H1 (cell line): ENCODE measurements around the gene GGA3. TPM values are rescaled to one million over a fixed set of nuclear protein-coding genes. Genes with fewer than 3 reads are reported as not detected.

ENCODE experiments used
- ATF3 ChIP-seq: IDR thresholded peaks from 2 replicates; pipeline ENCODE4 v1.6.1; 2011; ENCODE audit warnings: low read depth, mild to moderate bottlenecking, low read length; ENCODE audit not compliant: insufficient read depth
- E2F6 ChIP-seq: IDR thresholded peaks from 2 replicates; pipeline ENCODE4 v1.6.1; 2012; ENCODE audit warnings: inconsistent platforms
- EGR1 ChIP-seq: IDR thresholded peaks from 2 replicates; pipeline ENCODE4 v1.6.1; 2011; ENCODE audit warnings: low read depth, low read length, borderline replicate concordance
- POLR2AphosphoS5 ChIP-seq: IDR thresholded peaks from 2 replicates; pipeline ENCODE4 v1.6.1; 2011; ENCODE audit warnings: low read depth, low read length
- RAD21 ChIP-seq, 2 experiments: IDR thresholded peaks in 1 of 2; conservative IDR thresholded peaks in 1 of 2; 2 replicates each; pipeline ENCODE4 v1.6.1; 2011; ENCODE audit warnings: low read depth in 2 of 2, low read length in 2 of 2, improper control_type of control experiment in 1 of 2, inconsistent platforms in 1 of 2, mild to moderate bottlenecking in 1 of 2, moderate library complexity in 1 of 2
- SIX5 ChIP-seq: IDR thresholded peaks from 2 replicates; pipeline ENCODE4 v1.6.1; 2011; ENCODE audit warnings: mild to moderate bottlenecking, low read depth, low read length
- TBP ChIP-seq: IDR thresholded peaks from 2 replicates; pipeline ENCODE4 v1.6.1; 2011; ENCODE audit warnings: low read depth, low read length, improper control_type of control experiment
- TCF12 ChIP-seq: IDR thresholded peaks from 2 replicates; pipeline ENCODE4 v1.6.1; 2011; ENCODE audit warnings: low read depth, mild to moderate bottlenecking, low read length
- TEAD4 ChIP-seq: IDR thresholded peaks from 2 replicates; pipeline ENCODE4 v1.6.1; 2012; ENCODE audit warnings: low read depth, low read length, inconsistent platforms, mixed read lengths
- USF2 ChIP-seq: IDR thresholded peaks from 2 replicates; pipeline ENCODE4 v1.6.1; 2011; ENCODE audit warnings: low read length, improper control_type of control experiment
- polyA plus RNA-seq, 7 experiments: library from polyadenylated mRNA; depleted of rRNA in 3 of 7; stranded (reverse) in 5 of 7; unstranded in 2 of 7; fragments of >200 nt in 5 of 7; fragments of 200-250 nt in 2 of 7; gene quantifications; 1 replicate in 5 of 7; 2 replicates in 1 of 7; 4 replicates in 1 of 7; pipeline versions ENCODE4 v1.2.1 to v1.2.3, GENCODE V29; 2011 to 2013; ENCODE audit warnings: missing spikeins in 2 of 7, mixed read lengths in 2 of 7
- total RNA-seq: library from RNA; stranded (reverse); fragmentation: NEBNext Ultra II Directional; extraction: Animal tissue kit (Norgen Biotek cat#: 25700); gene quantifications from 2 replicates; pipeline ENCODE4 v1.2.1, GENCODE V29; 2021

Gene GGA3
- total and polyA plus RNA-seq, 2 of the 8 experiments (the other 6 are each of a cell fraction or from before 2014, with no cell fraction given) = 40.6 to 60.0 TPM

DNA sequence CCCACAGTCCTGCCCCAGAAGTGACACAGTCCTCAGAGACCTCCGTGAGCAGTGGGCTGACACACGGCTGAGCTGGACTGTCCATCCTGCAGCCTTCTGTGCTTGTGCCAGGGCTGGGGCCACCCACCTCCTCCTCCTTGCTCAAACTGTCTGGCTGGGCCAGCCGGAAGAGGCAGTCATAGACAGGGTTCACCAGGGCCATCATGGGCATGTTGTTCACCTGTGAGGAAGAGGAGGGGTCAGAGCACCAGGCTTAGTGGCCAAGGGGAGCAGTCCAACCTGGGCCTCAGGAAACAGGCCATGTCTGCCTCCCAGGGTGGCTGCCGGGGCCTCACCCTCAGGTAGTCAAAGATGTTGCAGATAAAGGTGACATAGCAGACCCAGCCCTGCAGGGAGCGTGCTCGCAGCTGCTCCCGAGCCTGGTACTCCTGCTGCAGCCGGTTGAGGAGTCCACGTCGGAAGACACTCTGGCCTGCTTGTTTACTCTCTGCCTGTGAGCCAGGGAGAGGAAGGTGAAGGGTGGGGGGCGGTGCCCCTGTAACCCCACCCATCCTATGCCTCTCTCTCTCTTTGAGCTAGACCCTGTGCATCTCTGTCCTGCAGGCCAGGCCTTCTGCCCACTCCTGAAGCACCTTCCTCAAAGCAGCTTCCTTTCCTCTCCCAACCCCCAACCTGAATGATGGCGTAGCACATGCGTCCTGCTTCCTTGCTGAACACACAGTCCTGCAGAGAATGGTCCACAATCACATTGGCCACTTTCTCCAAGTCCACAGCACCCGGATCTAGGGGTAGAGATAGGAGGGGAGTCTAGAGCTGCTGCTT, 6.2 kb upstream of the GGA3 start (continued):
- no peak for TF ChIP-seq SIX5
- no peak for TF ChIP-seq ATF3
- TF ChIP-seq POLR2AphosphoS5 = peak; percentile 62; the same call in 1 of the 2 replicates
- TF ChIP-seq TBP = no peak
- TF ChIP-seq RAD21 (IDR thresholded peaks at IDR 0.05 in 1 of 2, conservative IDR thresholded peaks at IDR 0.05 in 1 of 2; ENCODE audit: low read depth in 2 of 2, low read length in 2 of 2) = peak; percentile 38 to 52
- TF ChIP-seq EGR1 = no peak
- no peak for TF ChIP-seq E2F6
- TF ChIP-seq TCF12 = no peak
- no peak for TF ChIP-seq TEAD4
- TF ChIP-seq USF2 = no peak
